ENCODE results near the gene SH3BP4.

SH3BP4 gene

GRCh38 chr2:234954551-234954992 is 2.8 kb downstream of the SH3BP4 start:
- Mint-ChIP-seq H3K27ac (no peak overlapping the region), H3K4me3 (no peak overlapping the region), H3K4me1 (peaks cover 7% of the 10 kb centered on the region), H3K27me3 (peaks cover 61% of the 10 kb centered on the region), H3K9me3 (no peaks in the 10 kb centered on the region), H3K36me3 (no peaks in the 10 kb centered on the region)
- CTCF ChIA-PET, result no interaction called here
- no peak for DNase-seq

- peaks cover 7% of the 10 kb centered on the region for H3K4me1 Mint-ChIP-seq
- no peak for DNase-seq
- H3K36me3 Mint-ChIP-seq, result no peaks in the 10 kb centered on the region
- no peak overlapping the region for H3K27ac Mint-ChIP-seq
- H3K4me3 Mint-ChIP-seq, result no peak overlapping the region
- no peaks in the 10 kb centered on the region for H3K9me3 Mint-ChIP-seq
- CTCF ChIA-PET, result no interaction called here
- H3K27me3 Mint-ChIP-seq, result peaks cover 55% of the 10 kb centered on the region
Measured at GRCh38 chr2:234955091-234955591, 3.3 kb downstream of the SH3BP4 start.

GRCh38 chr2:234955971-234956509 is 4.2 kb downstream of the SH3BP4 start:
- Mint-ChIP-seq H3K9me3 (no peaks in the 10 kb centered on the region), H3K36me3 (no peaks in the 10 kb centered on the region), H3K4me1 (peaks cover 6% of the 10 kb centered on the region), H3K27ac (no peak overlapping the region), H3K27me3 (peaks cover 46% of the 10 kb centered on the region), H3K4me3 (no peak overlapping the region)
- no peak for DNase-seq
- CTCF ChIA-PET, result interaction anchor here (1.2 kb wide), 1 partner anchor 162 kb away, joined by 3 read pairs; no protein-coding TSS in a partner anchor

GRCh38 chr2:234957834-234958135 is 6.0 kb downstream of the SH3BP4 start:
- CTCF ChIA-PET, result no interaction called here
- Mint-ChIP-seq H3K9me3 (no peaks in the 10 kb centered on the region), H3K4me1 (peaks cover 2% of the 10 kb centered on the region), H3K36me3 (no peaks in the 10 kb centered on the region), H3K27ac (no peak overlapping the region), H3K4me3 (no peak overlapping the region), H3K27me3 (peaks cover 37% of the 10 kb centered on the region)
- DNase-seq, result no peak

- H3K4me1 Mint-ChIP-seq, result no peaks in the 10 kb centered on the region
- no peak overlapping the region for H3K4me3 Mint-ChIP-seq
- peaks cover 31% of the 10 kb centered on the region for H3K27me3 Mint-ChIP-seq
- no peak overlapping the region for H3K27ac Mint-ChIP-seq
- no peak for DNase-seq
- no peaks in the 10 kb centered on the region for H3K36me3 Mint-ChIP-seq
- CTCF ChIA-PET, result no interaction called here
- H3K9me3 Mint-ChIP-seq, result no peaks in the 10 kb centered on the region
Measured at GRCh38 chr2:234958311-234958710, 6.5 kb downstream of the SH3BP4 start.

GRCh38 chr2:234958746-234959395 is 7.1 kb downstream of the SH3BP4 start:
- H3K4me3 Mint-ChIP-seq, result no peak overlapping the region
- CTCF ChIA-PET, result no interaction called here
- H3K4me1 Mint-ChIP-seq, result no peaks in the 10 kb centered on the region
- H3K27me3 Mint-ChIP-seq, result peaks cover 26% of the 10 kb centered on the region
- DNase-seq, result no peak
- H3K36me3 Mint-ChIP-seq, result no peaks in the 10 kb centered on the region
- no peaks in the 10 kb centered on the region for H3K9me3 Mint-ChIP-seq
- no peak overlapping the region for H3K27ac Mint-ChIP-seq

- Mint-ChIP-seq H3K27ac (no peak overlapping the region), H3K4me1 (no peaks in the 10 kb centered on the region), H3K36me3 (no peaks in the 10 kb centered on the region), H3K9me3 (no peaks in the 10 kb centered on the region), H3K4me3 (no peak overlapping the region), H3K27me3 (peaks cover 10% of the 10 kb centered on the region)
- DNase-seq, result no peak
- CTCF ChIA-PET, result no interaction called here
Measured at GRCh38 chr2:234960175-234961088, 8.6 kb downstream of the SH3BP4 start.

- no peaks in the 10 kb centered on the region for H3K4me1 Mint-ChIP-seq
- CTCF ChIA-PET, result no interaction called here
- no peak overlapping the region for H3K4me3 Mint-ChIP-seq
- no peaks in the 10 kb centered on the region for H3K9me3 Mint-ChIP-seq
- H3K27me3 Mint-ChIP-seq, result peaks cover 9% of the 10 kb centered on the region
- no peaks in the 10 kb centered on the region for H3K36me3 Mint-ChIP-seq
- no peak overlapping the region for H3K27ac Mint-ChIP-seq
- no peak for DNase-seq
Measured at GRCh38 chr2:234961784-234962183, 10.0 kb downstream of the SH3BP4 start.

GRCh38 chr2:234963773-234964615 is 12.2 kb downstream of the SH3BP4 start:
- CTCF ChIA-PET, result no interaction called here
- no peaks in the 10 kb centered on the region for H3K36me3 Mint-ChIP-seq

GRCh38 chr2:234964631-234965461 is 13.0 kb downstream of the SH3BP4 start:
- H3K27ac Mint-ChIP-seq, result no peak overlapping the region
- CTCF ChIA-PET, result interaction anchor here (1.6 kb wide), 1 partner anchor 14 kb away, joined by 4 read pairs; no protein-coding TSS in a partner anchor
- DNase-seq, result no peak
- no peaks in the 10 kb centered on the region for H3K9me3 Mint-ChIP-seq
- H3K4me3 Mint-ChIP-seq, result no peak overlapping the region
- H3K27me3 Mint-ChIP-seq, result peaks cover 6% of the 10 kb centered on the region
- no peaks in the 10 kb centered on the region for H3K4me1 Mint-ChIP-seq
- no peaks in the 10 kb centered on the region for H3K36me3 Mint-ChIP-seq

More at GRCh38 chr2:234963773-234964615, 12.2 kb downstream of the SH3BP4 start:
- no peaks in the 10 kb centered on the region for H3K27me3 Mint-ChIP-seq
- H3K27ac Mint-ChIP-seq, result no peak overlapping the region
- H3K4me3 Mint-ChIP-seq, result no peak overlapping the region
- no peaks in the 10 kb centered on the region for H3K4me1 Mint-ChIP-seq
- no peaks in the 10 kb centered on the region for H3K9me3 Mint-ChIP-seq
- DNase-seq, result no peak

- Mint-ChIP-seq H3K27me3 (peaks cover 6% of the 10 kb centered on the region), H3K36me3 (no peaks in the 10 kb centered on the region)
Measured at GRCh38 chr2:234966340-234966739, 14.5 kb downstream of the SH3BP4 start.

GRCh38 chr2:234967201-234967869 is 15.5 kb downstream of the SH3BP4 start:
- Mint-ChIP-seq H3K27ac (no peak overlapping the region), H3K4me1 (no peaks in the 10 kb centered on the region), H3K27me3 (peaks cover 6% of the 10 kb centered on the region), H3K36me3 (no peaks in the 10 kb centered on the region), H3K9me3 (no peaks in the 10 kb centered on the region), H3K4me3 (no peak overlapping the region)
- CTCF ChIA-PET, result no interaction called here
- DNase-seq, result no peak

More at GRCh38 chr2:234966340-234966739, 14.5 kb downstream of the SH3BP4 start:
- H3K9me3 Mint-ChIP-seq, result no peaks in the 10 kb centered on the region
- H3K4me3 Mint-ChIP-seq, result no peak overlapping the region
- DNase-seq, result no peak
- no peaks in the 10 kb centered on the region for H3K4me1 Mint-ChIP-seq
- CTCF ChIA-PET, result interaction anchor here (0.6 to 1.6 kb wide), 2 partner anchors 13 to 788 kb away, joined by 3 to 4 read pairs; no protein-coding TSS in a partner anchor
- H3K27ac Mint-ChIP-seq, result no peak overlapping the region

- H3K27me3 Mint-ChIP-seq, result peaks cover 6% of the 10 kb centered on the region
- H3K4me1 Mint-ChIP-seq, result no peaks in the 10 kb centered on the region
- no peaks in the 10 kb centered on the region for H3K36me3 Mint-ChIP-seq
- H3K27ac Mint-ChIP-seq, result no peak overlapping the region
- H3K9me3 Mint-ChIP-seq, result no peaks in the 10 kb centered on the region
- no peak for DNase-seq
- CTCF ChIA-PET, result no interaction called here
- no peak overlapping the region for H3K4me3 Mint-ChIP-seq
Measured at GRCh38 chr2:234967870-234968208, 16.0 kb downstream of the SH3BP4 start.

Data from activated naive CD4-positive, alpha-beta T cell treated with anti-CD3 and anti-CD28 coated beads, Interleukin-2, amount 10 ng/mL, durations not matched to agents 7 days and 5 days (primary cell).